ENCODE measurements around the gene CCDC138.

CCDC138 gene

DNA sequence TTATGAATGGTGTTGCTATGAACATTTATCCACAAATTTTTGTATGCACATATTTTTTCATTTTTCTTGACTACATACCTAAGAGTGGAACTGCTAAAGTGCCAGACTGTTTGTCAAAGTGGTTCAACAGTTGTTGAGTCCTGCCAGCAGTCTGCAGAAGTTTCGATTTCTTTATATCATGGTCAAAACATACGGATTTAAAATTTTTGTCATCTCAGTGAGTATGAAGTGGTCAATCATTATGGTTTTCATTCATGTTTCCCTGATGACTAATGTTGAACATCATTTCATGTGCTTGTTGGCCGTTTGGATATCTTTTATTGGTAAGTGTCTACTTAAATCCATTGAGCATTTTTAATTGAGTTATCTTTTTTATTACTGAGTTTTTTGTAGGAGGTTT is 39.2 kb downstream of the CCDC138 start:
- DNase-seq: no peak

DNA sequence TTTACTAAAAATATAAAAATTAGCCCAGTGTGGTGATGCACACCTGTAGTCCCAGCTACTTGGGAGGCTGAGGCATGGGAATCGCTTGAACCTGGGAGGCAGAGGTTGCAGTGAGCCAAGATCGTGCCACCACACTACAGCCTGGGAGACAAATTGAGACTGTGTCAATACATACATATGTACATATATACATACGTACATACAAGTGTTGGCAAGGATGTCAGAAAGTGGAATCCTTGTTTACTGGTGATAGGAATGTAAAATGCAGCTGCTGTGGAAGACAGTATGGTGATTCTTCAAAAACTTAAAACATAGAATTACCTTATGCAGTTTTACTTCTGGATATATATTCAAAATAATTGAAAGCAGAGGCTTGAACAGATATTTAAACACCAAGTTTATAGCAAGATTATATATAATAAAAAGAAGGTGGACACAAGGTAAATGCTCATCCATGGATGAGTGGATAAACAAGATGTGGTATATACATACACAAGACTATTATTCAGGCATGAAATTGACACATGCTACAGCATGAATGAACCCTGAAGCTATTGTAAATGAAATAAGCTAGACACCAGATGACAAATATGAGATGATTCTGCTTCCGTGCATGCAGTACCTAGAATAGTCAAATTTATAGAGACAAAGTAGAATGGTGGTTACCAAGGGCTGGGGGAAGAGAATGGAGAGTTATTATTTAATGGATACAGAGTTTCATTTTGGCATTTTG is 43.2 kb downstream of the CCDC138 start:
- no peak for DNase-seq

DNA sequence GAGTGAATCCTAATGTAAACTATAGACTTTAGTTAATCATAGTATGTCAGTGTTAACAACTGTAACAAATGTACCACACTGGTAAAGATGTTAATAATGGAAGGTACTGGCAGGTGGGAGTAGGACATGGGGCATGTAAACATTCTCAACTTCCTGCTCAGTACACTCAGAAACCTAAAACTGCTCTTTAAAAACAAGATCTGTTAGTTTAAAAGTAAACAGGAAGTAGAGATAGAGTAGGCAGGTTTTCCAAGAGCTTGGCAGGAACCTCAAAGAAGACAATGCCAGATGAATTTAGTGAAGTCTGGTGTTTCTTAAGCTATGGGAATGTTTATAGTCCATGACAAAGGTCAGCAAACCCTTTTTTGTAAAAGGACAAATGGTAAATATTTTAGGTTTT is 46.6 kb downstream of the CCDC138 start:
- DNase-seq: no peak

DNA sequence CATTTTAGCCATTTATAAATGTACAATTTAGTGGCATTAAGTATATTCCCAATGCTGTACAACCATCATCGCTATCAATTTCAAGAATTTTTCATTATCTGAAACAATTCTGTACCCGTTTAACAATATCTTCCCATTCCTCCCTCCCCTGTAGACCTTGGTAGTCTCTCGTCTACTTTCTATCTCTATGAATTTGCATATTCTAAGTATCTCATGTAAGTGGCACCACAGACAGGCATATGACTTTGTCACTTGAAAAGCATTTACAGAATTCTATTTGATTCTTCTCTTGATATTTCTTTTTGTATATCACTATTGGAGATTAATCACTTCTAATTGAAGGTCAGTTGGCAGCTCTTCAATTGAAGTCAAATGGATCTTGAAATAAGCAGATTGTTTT is 48.0 kb downstream of the CCDC138 start:
- DNase-seq: no peak

DNA sequence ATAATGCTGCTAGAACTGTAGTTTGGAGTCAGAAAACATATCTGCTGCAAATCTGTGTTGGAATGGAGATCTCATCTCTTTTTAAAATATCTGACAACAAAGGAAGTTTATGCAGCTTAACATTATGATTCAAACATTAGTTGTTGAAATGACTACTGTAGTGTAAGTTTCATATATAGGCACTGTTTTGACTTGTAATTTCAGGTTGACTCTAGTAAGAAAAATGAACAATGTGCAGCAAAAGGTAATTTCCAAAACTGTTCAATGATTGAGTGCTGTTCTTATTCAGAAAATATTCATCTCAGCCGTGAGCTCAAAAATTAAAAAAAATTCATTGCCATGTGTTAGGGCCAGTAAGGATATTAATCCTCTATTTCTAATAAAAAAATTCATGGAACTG is 48.5 kb downstream of the CCDC138 start:
- no peak for DNase-seq

DNA sequence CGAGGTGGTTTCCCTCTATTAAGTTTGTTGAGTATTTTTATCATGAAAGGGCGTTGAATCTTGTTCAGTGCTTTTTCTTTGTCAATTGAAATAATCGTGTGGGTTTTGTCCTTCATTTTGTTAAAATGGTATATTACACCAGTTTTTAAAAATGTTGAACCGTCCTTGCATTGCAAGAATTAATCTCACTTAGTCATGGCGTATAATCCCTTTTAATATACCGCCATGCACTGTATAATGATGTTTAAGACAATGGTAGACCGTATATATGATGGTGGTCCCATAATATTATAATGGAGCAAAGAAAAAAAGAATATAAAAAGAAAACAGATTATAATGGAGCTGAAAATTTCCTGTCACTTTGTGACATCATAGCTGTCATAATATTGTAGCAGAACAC is 50.6 kb downstream of the CCDC138 start:
- DNase-seq: no peak

DNA sequence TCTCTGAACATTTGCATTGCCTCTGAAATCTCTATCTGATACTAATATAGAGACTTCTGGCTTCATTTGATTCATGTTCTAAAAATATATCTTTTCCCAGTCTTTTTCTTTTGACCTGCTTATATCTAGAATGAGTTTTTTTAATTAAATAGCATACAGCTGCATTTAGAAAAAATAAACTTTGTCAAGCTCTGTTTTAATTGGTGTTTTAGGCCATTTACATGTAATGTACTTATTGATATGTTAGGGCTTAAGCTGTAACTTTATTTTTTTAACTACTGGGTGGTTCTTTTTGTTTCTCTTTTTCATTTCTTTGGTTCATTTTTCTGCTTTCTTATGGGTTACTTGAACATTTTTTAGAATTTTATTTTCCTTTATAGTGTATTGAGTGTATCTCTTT is 54.9 kb downstream of the CCDC138 start:
- no peak for DNase-seq

DNA sequence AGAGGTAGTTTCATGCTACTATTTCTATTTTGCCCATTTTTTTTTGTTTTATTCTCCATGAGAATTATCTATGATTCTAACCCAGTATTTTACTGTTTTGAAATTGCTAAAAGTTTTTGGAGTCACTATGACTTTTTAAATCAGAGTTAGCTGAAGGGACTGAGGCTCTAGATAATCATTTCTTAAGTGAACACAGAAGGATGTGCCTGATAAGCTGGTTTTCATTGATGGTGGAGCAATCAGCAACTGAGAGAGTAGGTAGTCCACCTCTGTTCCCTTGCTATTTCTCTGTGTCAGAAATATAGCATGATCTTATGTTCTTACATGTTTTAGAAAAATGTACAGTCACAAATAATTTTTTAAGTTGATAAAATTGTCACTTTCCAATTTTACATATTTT is 59.4 kb downstream of the CCDC138 start:
- no peak for DNase-seq

DNA sequence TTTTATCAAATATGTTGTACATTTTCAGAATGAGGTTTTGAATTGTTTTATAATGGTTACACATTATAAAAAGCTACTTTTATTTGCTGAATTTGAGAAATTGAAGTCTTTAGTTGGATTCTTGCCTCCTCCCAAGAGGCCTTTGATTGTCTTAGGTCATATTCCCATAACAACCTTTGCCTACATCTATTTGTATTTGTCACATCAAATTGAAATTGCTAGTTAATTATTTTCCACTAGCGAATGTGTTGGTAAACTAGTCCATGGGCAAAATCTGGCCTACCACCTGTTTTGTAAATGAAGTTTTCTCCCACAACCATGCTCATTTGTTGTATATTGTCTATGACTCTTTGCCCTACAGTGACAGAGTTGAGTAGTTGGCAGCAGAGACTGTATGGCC is 60.4 kb downstream of the CCDC138 start:
- no peak for DNase-seq

DNA sequence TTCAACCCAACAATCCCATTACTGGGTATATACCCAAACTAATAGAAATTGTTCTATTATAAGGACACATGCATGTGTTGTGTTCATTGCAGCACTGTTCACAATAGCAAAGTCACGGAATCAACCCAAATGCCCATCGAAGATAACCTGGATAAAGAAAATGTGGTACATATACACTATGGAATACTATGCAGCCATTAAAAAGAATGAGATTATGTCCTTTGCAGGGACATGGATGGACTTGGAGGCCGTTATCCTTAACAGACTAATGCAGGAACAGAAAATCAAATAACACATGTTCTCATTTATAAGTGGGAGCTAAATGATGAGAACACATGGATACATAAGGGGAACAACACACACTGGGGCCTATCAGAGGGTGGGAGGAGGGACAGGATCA is 65.8 kb downstream of the CCDC138 start:
- no peak for DNase-seq

DNA sequence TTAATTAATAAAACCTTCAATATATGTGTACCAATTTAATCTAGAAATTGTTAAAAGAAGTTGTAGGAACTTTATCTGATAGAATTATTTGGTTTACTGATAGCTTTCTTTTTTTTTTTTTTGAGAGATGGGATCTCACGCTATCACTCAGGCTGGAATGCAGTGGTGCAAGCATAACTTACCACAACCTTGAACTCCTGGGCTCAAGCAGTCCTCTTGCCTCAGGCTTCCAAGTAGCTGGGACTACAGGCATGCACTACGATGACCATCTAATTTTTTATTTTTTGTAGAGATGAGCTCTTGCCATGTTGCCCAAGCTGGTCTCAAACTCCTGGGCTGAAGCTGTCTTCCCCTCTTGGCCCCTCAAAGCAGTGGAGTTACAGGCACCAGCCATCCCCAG is 66.8 kb downstream of the CCDC138 start:
- no peak for DNase-seq

DNA sequence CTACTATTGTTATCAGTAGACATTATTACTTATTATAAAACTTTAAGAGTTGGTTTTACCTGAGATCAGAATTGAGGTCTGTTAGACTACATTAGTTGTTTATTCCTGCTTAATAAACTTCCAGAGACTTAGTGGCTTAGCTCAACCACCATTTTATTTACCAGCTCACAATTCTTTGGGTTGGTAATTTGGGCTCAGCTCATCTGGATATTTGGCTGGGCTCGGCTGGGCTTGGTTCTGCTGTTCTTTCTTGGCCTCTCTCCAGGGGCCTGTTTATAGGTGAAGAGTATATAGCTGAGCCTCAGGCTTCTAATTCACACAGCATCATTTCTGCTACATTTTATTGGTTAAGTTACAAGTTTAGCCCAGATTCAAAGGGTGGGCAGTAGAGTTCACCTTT is 67.9 kb downstream of the CCDC138 start:
- DNase-seq: no peak

DNA sequence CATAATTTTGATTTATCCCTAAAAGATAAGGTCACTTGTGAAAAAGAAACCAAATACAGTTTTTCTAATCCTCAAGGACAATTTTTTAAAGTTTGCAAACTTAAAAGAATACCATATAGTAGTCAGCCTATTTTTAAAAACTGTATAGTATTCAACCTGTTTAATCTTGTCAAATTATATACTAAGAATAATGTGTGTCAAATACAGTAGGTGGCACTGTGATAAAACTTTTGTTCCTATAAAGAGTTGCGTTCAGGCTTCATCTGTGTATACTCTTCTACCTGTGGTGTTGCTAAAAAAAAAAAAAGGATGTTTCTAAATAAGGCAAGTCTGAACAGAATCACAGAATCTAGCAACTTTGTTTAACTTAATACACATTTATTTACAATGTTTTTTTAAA is 68.6 kb downstream of the CCDC138 start:
- no peak for DNase-seq

DNA sequence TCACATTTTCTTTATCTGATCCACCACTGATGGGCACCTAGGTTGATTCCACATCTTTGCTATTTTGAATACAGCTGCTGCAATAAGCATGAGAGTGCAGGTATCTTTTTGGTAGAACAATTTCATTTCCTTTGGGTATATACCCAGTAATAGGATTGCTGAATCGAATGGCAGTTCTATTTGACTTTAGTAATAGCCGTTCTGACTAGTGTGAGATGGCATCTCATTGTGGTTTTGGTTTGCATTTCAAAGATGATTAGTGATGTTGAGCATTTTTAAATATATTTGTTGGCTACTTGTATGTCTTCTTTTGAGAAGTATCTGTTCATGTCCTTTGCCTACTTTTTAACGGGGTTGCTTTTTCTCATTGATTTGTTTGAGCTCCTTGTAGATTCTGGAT is 72.3 kb downstream of the CCDC138 start:
- DNase-seq: no peak

DNA sequence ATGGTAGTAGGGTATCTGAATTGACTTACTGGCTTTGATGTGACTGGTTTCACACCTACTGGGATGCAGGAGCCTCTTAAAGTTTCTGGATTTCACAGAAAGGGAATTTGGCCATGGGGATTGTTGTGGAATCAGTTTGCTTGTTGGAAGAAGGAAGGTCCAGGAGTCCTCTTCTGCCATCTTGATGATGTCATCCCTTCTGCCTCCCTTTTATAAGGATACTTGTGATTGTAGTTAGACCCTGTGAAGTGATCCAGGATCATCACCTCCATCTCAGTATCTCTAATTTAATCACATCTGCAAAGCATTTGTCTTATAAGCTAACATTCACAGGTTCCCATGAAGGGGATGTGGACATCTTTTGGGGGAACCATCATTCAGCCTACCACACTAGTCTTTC is 79.5 kb downstream of the CCDC138 start:
- DNase-seq: no peak

DNA sequence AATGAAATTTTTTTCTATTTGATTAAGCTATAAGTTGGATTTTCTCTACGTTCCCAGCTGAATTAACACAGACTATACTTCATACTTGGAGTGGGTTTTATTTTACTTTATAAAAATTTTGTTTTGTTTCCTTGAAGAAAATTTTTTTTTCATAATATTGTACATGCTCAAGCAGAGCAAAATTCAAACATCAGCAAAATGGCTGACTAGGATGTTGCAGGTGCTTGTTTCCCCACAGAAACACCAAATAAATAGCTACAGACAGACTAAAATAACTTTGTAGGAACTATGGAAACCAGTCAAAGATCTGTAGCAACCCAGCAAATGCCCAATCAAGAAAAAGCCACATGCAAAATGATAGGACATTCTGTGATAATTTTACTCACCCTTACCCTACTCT is 82.3 kb downstream of the CCDC138 start:
- DNase-seq: no peak

DNA sequence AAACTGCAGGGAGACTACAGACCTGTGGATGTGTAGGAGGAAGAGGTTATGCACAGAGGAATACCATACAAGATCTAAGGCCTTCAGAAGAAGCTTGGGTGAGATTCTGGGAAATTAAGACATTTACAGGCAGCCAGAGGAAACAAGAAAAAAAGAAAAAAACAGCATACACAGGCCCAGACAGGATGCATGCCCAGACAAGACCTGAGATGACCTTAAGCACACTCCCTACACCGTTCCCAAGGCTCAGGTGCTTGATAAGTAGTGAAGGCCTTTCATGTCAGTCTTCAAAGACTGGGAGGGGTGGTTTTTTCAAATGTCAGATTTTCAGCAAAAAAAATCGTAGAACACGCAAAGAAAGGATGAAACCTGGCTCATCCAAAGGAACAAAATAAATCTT is 83.0 kb downstream of the CCDC138 start:
- DNase-seq: no peak

DNA sequence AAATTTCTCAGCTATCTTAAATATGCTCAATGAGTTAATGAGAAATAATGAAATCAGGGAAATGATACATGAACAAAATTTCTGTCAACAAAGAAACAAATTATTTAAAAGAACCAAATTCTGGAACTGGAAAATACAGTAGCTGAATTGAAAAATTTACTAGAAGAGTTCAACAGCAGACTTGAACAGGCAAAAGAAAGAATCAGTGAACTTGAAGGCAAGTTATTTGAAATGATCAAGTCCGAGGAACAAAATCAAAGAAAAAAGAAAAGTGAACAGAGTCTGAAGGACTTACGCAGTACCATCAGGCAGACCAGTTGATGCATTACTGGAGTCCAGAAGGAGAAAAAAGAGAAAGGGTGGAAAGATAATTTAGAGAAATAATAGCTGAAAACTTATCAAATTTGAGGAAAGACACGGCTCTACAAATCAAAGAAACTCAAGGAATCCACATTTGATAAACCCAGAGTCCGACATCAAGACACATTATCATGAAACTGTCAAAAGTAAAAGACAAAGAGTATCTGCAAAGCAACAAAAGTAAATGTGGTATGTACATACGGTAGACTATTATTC is 83.6 kb downstream of the CCDC138 start:
- DNase-seq: no peak

DNA sequence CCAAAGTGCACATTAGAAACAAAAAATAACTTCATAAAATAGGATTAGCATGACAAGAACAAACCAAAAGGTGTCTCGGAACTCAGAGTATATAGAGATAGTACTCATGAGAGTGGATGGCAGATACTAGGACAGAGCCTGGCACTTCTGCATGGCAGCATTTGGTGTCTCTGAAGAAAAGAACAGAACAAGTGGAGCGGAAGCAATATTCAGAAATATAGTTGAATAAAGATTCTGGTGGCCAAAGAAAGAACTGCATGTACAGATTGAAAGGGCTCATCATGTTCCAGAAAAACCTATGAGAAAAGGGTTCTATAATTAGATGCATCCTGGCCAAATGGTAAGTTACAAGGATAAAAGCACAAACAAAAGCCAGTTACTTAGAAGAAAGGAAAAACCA is 90.9 kb downstream of the CCDC138 start:
- no peak for DNase-seq

DNA sequence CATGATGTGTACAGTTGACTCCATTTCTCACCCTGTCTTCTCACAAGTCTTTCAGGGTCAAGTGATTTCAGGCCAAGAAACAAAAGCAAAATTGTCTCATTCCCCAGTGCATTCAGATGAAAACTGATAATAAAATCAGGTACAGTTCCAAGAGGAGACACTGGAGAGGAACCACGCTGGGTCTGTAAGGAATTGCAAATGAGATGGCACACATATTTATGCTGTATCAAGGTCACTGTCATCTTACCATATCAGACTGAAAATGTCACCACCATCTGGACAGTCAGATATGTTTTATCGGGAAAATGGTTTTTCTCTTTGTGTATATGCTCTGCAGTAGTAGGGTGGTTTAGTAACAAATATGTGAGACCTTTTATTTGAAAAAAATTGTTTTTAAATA is 91.7 kb downstream of the CCDC138 start:
- no peak for DNase-seq

DNA sequence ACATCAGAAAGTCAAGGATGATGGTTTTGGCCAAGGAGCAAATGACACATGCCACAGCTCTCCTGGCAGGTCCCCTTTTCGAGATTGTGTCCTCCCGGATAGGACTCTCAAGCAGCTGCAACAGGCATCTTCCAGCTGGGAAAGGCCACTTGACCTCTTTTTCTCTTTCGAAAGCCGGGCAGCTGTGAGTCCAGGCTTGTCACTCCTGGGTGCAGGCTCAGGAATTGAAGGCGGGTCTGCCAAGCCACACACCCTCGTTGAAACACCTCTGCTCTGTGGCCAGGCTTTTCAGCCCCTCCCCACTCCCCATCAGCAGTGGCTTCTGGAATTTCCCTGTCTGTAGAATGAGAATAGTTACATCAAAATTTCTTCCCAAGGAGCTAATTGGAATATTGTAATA is 98.0 kb downstream of the CCDC138 start:
- DNase-seq: no peak

DNA sequence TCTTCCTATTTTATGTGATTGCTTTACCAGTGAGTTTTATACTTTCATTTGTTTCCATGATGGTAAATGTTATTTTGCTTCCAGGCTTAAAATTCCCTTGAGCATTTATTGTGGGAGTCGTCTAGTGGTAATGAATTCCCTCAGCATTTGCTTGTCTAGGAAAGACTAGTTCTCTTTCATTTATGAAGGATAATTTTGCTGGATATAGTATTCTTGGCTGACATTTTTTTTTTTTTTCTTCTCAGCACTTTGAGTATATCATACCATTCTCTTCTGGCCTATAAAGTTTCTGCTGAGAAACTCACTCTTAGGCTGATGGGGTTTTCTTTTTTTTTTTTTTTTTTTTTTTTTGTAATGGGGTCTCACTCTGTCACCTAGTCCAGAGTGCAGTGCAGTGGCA is 103.3 kb downstream of the CCDC138 start:
- DNase-seq: no peak

DNA sequence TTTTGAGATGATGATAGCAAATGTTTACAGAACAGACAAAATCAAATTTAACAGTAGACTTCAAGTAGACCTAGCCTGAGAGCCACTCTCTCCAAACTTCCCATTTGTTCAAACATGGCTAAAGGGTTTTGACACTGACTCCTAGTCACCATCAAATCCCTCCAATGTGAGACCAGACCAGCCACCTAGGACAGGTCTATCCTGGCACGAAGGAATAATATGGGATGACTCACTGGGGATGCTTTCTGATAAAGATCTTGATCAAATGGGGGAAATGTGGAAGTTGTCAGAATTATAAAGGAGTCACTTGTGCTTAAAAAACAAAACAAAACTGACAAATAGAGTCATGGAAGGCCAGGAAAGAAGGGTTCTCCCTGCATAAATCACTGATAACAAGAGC is 106.7 kb downstream of the CCDC138 start:
- DNase-seq: no peak

DNA sequence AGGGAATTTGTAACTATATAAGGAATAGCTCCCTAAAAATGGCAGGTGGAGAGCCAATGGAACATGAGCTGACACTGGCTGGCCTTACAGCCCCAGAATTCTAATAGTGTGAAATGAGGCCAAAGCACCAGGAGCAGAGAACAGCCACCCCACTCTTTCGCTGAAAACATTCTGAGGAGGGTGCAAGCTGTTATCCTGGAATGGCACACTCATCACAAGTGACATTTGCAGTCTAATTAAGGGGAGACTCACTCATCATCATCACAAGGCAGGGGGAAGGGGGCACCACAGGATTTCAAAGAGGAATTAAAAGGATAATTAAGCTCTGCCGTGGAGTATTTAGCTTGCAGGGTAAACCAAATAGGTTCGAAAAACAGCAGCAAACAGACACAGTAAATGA is 108.2 kb downstream of the CCDC138 start:
- DNase-seq: no peak

DNA sequence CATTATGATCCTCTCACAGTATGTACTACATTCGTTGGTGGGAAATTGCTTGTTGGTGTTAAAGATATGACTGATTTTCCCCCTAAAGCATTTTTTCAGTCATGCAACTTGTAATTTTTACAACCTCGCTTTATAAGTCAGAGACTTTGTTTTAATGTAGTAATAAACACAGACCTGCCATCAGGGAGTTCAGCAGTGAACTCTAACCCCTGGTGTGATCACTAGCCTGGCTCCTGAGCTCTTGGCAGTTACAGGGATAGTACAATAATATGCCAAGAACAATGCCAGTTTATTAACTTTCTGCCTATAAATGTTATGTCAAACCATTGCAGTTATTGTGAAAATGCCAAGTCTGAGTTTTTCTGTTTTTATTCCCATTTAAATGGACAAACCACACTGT is 108.6 kb downstream of the CCDC138 start:
- no peak for DNase-seq
